ENCODE data around the gene IVNS1ABP. TPM values are rescaled to one million over a fixed set of nuclear protein-coding genes. Genes with fewer than 3 reads are reported as not detected.

IVNS1ABP gene
- total RNA-seq, 2 donors from 2014 or later: 87.2 to 141 TPM

DNA sequence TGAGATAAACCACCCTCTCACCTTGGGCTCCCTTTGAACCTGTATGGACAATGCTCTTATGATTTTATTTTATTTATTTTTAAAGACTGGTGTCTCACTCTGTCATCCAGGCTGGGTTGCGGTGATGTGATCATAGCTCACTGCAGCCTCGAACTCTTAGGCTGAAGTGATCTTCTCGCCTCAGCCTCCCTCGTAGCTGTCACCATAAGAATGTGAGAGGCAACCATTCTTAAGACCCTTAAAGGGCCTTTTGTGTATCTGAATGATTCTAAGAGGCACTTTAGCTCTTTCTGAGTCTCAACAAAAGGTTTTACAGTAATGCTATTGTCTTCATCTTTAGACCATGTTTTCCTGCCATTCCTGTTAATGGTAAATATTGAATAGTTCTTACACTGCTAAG lies 67.0 kb downstream of the IVNS1ABP start:
- no peak overlapping the region for H3K27ac ChIP-seq
- no peak overlapping the region for H3K9ac ChIP-seq (ENCODE audit: low read depth in 2 of 2, low read length in 2 of 2)
- no peak for DNase-seq
- no peaks in the 10 kb centered on the region for H3K36me3 ChIP-seq
- no peak overlapping the region for H3K4me3 ChIP-seq
- TF ChIP-seq, protein P1, sequence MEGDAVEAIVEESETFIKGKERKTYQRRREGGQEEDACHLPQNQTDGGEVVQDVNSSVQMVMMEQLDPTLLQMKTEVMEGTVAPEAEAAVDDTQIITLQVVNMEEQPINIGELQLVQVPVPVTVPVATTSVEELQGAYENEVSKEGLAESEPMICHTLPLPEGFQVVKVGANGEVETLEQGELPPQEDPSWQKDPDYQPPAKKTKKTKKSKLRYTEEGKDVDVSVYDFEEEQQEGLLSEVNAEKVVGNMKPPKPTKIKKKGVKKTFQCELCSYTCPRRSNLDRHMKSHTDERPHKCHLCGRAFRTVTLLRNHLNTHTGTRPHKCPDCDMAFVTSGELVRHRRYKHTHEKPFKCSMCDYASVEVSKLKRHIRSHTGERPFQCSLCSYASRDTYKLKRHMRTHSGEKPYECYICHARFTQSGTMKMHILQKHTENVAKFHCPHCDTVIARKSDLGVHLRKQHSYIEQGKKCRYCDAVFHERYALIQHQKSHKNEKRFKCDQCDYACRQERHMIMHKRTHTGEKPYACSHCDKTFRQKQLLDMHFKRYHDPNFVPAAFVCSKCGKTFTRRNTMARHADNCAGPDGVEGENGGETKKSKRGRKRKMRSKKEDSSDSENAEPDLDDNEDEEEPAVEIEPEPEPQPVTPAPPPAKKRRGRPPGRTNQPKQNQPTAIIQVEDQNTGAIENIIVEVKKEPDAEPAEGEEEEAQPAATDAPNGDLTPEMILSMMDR (IDR thresholded peaks at IDR 0.05): no peak
- H3K9me3 ChIP-seq: no peaks in the 10 kb centered on the region
- intact Hi-C loops (cut with DNase I): no loop called here
- no peaks in the 10 kb centered on the region for H3K27me3 ChIP-seq
- no peaks in the 10 kb centered on the region for H3K4me1 ChIP-seq

DNA sequence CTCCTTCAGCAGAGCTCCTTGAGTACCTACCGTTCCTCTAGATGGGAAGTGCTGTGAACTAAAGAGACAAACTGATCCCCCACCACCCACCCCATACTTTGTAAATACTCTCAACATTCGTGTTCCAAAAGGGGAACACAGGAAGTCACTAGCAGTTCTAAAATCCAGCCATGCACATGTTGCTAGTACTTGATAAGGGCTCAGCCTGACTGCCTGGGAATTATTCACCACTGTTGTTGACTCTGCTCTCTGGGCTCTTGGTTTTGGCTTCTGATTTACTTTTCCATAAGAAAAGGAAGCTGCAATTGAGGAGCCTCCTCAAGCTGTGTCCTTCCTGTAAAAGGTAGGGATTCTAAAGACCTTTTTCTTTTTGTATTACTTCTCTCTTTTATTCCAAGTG lies 67.5 kb downstream of the IVNS1ABP start:
- intact Hi-C loops (cut with DNase I): no loop called here
- Histone ChIP-seq H3K4me1 (no peaks in the 10 kb centered on the region), H3K27ac (no peak overlapping the region), H3K27me3 (no peaks in the 10 kb centered on the region), H3K9ac (ENCODE audit: low read depth in 2 of 2, low read length in 2 of 2) (no peak overlapping the region), H3K9me3 (no peaks in the 10 kb centered on the region), H3K4me3 (no peak overlapping the region), H3K36me3 (no peaks in the 10 kb centered on the region)
- no peak for DNase-seq
- TF ChIP-seq, protein P1 (IDR thresholded peaks at IDR 0.05): no peak

Other genes with a start within 250 kb of the IVNS1ABP start
- gene TRMT1L, start 160.3 kb downstream of the IVNS1ABP start, total RNA-seq: 10 to 100 TPM; 14.8 to 20.1 TPM
- 1 to 10 TPM; 3.4 to 5.7 TPM for gene SWT1, start 160.1 kb downstream of the IVNS1ABP start, total RNA-seq

Measured in colonic mucosa (tissue), 4 donors.